Transverse colon (tissue), 3 donors: ENCODE measurements around the gene SAPCD2.

Source experiments
- CTCF ChIP-seq, 5 experiments: fragments of 200-600 bp in 3 of 5; fragments of 450-650 bp in 2 of 5; sonication (generic) in 3 of 5; IDR thresholded peaks; 1 replicate in 2 of 5; 2 replicates in 3 of 5; pipeline ENCODE4 v1.5.1; 2016 to 2017; ENCODE audit warnings: antibody characterized with exemption in 5 of 5, inconsistent platforms in 3 of 5, mild to moderate bottlenecking in 2 of 5, moderate library complexity in 1 of 5
- POLR2A ChIP-seq: fragments of 450-650 bp; IDR thresholded peaks from one replicate; pipeline ENCODE4 v1.6.1; 2016; ENCODE audit warnings: antibody characterized with exemption, mild to moderate bottlenecking, moderate library complexity

- TF ChIP-seq CTCF (IDR thresholded peaks at IDR 0.05) = no peak
- TF ChIP-seq POLR2A = no peak
Measured at GRCh38 chr9:137015540-137015930, 54.8 kb downstream of the SAPCD2 start.
